ENCODE measurements around the gene UBE2G1.

DNA sequence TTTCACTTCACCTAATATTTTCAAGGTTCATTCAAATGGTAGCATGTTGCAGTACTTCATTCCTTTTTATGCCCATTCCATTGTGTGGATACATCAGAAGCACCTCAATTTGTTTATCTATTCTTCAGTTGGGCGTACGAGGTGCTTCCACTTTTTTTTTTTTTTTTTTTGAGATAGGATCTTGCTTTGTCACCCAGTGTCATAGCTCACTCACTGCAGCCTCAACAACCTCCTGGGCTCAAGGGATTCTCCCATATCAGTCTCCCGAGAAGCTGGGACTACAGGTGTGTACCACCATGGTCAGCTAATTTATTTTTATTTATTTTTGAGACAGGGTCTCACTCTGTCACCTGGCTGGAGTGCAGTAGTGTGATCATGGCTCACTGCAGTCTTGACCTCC, 44.7 kb upstream of the UBE2G1 start:
- TF ChIP-seq, protein P1, sequence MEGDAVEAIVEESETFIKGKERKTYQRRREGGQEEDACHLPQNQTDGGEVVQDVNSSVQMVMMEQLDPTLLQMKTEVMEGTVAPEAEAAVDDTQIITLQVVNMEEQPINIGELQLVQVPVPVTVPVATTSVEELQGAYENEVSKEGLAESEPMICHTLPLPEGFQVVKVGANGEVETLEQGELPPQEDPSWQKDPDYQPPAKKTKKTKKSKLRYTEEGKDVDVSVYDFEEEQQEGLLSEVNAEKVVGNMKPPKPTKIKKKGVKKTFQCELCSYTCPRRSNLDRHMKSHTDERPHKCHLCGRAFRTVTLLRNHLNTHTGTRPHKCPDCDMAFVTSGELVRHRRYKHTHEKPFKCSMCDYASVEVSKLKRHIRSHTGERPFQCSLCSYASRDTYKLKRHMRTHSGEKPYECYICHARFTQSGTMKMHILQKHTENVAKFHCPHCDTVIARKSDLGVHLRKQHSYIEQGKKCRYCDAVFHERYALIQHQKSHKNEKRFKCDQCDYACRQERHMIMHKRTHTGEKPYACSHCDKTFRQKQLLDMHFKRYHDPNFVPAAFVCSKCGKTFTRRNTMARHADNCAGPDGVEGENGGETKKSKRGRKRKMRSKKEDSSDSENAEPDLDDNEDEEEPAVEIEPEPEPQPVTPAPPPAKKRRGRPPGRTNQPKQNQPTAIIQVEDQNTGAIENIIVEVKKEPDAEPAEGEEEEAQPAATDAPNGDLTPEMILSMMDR (IDR thresholded peaks at IDR 0.05; ENCODE audit: low read length), result no peak
- TF ChIP-seq EZH2 (optimal IDR thresholded peaks at IDR 0.05; ENCODE audit: low read depth, low read length), result no peak

Data from MM.1S (cell line).